Smooth muscle cell of the brain vasculature (primary cell): ENCODE results near the gene BIK.

ENCODE experiments used
- DNase-seq: peaks from one replicate; pipeline ENCODE4 v3.0.0-alpha.2; 2012; ENCODE audit warnings: low read depth, low spot score

The BIK gene

DNA sequence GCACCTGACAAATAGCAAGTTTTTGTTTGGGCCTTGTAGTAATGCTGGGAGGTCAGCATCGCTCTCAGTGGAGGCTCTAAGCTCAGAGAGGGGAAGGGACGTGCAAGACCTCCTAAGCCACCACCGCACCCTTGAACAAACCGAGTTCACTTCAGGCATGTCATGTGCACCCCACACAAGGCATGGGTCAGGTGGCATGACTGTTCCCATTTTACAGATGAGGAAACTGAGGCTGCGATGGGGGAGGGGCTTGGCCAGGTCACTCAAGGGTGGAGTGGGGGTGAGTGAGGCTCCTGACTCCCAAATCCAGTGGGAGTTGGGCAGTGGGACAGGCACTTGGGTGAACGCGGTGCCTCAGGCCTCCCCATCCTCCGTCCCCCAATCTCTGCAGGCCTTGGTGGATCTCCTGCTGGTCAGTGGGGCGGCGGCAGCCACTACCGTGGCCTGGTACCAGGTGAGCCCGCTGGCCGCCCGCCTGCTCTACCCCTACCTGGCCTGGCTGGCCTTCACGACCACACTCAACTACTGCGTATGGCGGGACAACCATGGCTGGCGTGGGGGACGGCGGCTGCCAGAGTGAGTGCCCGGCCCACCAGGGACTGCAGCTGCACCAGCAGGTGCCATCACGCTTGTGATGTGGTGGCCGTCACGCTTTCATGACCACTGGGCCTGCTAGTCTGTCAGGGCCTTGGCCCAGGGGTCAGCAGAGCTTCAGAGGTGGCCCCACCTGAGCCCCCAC is 52.0 kb downstream of the BIK start:
- DNase-seq: no peak

GRCh38 chr22:43163241-43163795 is 52.8 kb downstream of the BIK start:
- no peak for DNase-seq

DNA sequence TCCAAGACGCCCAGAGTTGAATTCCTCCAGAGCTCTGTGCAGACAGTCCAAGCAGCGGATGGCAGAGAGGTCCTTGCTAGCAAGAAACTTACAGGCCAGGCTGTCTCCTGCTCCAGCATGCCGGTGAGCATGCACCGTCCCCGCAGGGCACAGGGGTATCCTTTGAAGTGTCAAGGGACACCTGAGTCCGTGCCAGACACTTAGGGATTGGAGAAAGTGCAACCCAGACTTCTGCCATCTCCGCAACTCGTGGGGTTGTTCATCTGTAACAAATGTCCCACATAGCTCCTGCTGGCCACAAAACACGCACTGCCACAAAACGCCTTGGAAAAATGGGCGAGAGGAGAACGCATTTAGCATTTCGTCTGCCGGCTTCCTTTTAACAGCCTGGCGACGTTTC is 54.1 kb downstream of the BIK start:
- no peak for DNase-seq

- DNase-seq: no peak
Measured at GRCh38 chr22:43166132-43166930, 55.8 kb downstream of the BIK start.

DNA sequence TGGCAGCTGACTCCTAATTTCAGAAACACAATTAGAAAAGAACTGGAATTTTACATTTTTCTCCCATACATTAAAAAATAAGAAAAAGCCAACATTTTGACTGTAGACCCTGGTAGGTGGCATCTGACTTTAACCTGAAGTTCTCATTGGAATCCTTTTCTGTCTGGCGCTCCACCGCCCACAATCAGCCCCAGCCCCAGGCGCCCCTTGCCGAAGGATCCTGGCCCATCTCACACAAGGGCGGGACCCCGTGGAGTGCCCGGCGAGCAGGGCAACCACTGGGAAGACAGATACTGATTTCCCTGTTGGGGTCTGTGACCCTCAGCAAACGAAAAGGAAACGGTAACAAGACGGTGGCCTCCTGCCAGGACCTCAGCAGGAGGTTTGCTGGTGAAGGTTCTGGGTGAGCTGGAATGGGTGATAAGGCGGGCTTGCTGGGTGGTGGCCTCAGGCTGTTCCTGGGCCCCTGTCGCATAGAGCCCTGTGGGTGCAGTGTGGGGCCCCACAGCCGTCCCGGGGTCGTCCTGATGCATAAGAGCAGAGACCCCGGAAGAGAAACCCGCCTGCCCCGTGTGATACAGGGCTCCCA is 56.5 kb downstream of the BIK start:
- DNase-seq: no peak

- no peak for DNase-seq
Measured at GRCh38 chr22:43168471-43169309, 58.1 kb downstream of the BIK start.

- DNase-seq: no peak
Measured at GRCh38 chr22:43169310-43170130, 59.0 kb downstream of the BIK start.

DNA sequence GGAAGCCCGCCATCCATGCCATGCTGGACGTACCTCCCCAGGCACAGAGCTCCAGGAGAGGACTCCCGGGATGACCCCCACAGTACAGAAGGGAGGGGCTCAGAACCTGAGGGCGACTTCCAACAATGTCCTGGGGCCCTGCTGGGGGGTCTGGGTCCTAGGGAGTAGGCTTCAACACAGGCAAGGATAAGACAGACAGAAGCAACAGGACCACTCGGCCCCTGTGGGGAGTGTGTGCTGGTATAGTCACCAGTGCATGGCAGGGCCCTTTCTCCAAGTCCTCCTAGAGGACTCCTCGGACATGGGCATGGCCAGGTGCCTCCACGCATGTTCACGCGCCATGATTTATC is 59.6 kb downstream of the BIK start:
- DNase-seq: no peak

- DNase-seq: no peak
Measured at GRCh38 chr22:43171019-43171491, 60.5 kb downstream of the BIK start.

- DNase-seq: no peak
Measured at GRCh38 chr22:43171607-43172006, 61.1 kb downstream of the BIK start.

GRCh38 chr22:43172191-43172590 is 61.6 kb downstream of the BIK start:
- no peak for DNase-seq

GRCh38 chr22:43173566-43173965 is 63.0 kb downstream of the BIK start:
- no peak for DNase-seq

DNA sequence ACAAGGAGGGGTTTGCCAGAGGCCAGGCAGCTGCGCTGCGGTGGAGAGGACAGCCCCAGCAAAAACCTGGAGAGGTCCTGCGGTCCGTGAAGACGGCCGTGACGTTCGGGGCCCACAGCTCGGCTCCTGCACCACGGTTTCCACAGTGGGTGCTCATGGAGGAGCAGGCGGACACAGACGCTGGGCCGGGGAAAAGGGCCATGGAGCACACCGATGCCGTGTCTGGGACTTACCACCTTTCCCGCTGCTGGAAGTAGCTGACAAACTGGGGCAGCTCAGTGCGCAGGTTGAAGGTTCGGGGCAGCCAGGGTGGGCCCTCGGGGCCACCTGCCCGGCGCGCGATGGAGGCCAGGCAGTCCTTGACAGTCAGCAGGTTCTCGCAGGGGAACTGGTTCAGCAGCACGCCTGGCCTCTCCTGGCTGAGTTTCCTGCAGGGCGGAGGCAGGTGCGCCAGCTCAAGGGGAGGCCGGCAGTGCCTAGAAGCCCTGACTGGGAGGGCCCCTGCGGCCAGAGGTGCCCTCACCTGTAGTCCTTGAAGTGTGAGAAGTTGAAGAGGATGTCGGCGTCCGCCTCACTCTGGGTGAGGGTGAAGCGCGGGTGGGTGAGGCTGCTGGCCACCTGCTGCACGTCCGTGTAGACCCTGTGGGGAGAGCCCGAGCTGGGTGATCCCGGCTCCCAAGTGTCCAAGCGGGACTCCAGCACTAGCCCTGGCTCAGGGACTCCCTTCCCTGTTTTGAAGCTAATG is 63.6 kb downstream of the BIK start:
- no peak for DNase-seq

- DNase-seq: no peak
Measured at GRCh38 chr22:43174941-43175531, 64.5 kb downstream of the BIK start.

GRCh38 chr22:43176090-43176489 is 65.5 kb downstream of the BIK start:
- no peak for DNase-seq

DNA sequence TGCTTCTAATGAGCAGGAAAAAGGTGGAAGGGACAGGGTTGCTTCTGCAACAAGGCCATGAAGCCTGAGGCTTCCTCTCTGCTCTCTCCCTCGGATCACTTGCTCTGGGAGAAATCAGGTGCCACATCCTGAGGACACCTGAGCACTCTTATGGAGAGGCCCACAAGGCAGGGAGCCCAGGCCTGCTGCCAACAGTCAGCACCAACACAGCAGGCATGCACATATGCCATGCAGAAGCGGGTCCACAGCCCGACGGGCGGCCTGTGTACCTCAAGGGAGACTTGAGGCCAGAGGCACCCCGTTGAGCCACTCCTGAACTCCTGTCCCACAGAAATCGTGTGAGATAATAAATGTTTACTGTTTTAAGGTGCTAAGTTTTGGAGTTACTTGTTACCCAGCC is 66.9 kb downstream of the BIK start:
- no peak for DNase-seq
